ENCODE measurements around the gene ALDH1L1.

The ALDH1L1 gene

DNA sequence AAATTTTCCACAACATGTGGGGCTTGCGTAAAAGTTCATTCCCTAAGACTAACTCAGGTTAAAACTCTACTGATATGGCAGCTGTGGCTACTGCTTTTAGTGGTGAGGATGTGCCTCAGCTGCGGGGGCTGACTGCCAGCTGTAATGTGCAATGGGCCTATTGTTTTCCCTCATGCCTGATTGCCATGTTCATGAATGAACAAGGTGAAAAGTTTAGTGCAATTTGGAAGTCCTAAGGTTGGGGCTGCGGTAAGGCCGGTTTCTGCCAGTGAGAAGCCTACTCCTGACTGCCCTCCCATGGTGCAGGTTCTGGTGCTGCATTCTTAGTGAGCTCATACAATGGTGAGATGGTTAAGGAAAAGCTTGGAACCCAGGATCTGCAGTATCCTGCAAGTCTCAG is 10.9 kb upstream of the ALDH1L1 start:
- no peaks in the 10 kb centered on the region for H3K27me3 ChIP-seq (replicated peaks)
- TF ChIP-seq, protein P1, sequence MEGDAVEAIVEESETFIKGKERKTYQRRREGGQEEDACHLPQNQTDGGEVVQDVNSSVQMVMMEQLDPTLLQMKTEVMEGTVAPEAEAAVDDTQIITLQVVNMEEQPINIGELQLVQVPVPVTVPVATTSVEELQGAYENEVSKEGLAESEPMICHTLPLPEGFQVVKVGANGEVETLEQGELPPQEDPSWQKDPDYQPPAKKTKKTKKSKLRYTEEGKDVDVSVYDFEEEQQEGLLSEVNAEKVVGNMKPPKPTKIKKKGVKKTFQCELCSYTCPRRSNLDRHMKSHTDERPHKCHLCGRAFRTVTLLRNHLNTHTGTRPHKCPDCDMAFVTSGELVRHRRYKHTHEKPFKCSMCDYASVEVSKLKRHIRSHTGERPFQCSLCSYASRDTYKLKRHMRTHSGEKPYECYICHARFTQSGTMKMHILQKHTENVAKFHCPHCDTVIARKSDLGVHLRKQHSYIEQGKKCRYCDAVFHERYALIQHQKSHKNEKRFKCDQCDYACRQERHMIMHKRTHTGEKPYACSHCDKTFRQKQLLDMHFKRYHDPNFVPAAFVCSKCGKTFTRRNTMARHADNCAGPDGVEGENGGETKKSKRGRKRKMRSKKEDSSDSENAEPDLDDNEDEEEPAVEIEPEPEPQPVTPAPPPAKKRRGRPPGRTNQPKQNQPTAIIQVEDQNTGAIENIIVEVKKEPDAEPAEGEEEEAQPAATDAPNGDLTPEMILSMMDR (IDR thresholded peaks at IDR 0.05; ENCODE audit: low read depth, low read length, missing control alignments), result no peak
- no peak for DNase-seq
- in situ Hi-C loops (cut with HindIII; ENCODE audit: low pct_ligation_motif_present, low sequenced_read_pairs), result no loop called here
- H3K27ac ChIP-seq, result no peak overlapping the region
- H3K36me3 ChIP-seq (replicated peaks), result no peaks in the 10 kb centered on the region
- no peak overlapping the region for H3K4me3 ChIP-seq (ENCODE audit: low read depth, low read length)

DNA sequence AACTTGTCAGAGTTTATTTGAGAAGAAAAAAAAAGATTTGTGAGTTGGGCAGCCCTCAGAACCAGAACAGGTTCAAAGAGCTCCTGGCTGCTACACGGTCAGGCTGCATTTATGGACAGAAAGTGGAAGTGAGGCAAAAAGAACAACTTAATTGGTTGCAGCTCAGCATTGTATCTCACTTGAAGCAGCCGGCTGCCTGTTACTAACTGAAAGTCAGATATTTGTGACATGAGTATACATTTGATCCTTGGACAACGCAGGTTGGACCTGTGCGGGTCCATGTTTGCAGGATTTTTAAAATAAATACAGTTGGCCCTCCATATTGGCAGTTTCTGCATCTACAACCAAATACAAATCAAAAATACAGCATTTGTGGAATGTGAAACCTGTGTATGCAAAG is 7.5 kb upstream of the ALDH1L1 start:
- H3K27me3 ChIP-seq (replicated peaks), result no peaks in the 10 kb centered on the region
- H3K36me3 ChIP-seq (replicated peaks), result no peaks in the 10 kb centered on the region
- DNase-seq, result no peak
- TF ChIP-seq, protein P1 (IDR thresholded peaks at IDR 0.05; ENCODE audit: low read depth, low read length, missing control alignments), result no peak
- in situ Hi-C loops (cut with HindIII; ENCODE audit: low pct_ligation_motif_present, low sequenced_read_pairs), result no loop called here
- no peak overlapping the region for H3K4me3 ChIP-seq (ENCODE audit: low read depth, low read length)
- H3K27ac ChIP-seq, result no peak overlapping the region

DNA sequence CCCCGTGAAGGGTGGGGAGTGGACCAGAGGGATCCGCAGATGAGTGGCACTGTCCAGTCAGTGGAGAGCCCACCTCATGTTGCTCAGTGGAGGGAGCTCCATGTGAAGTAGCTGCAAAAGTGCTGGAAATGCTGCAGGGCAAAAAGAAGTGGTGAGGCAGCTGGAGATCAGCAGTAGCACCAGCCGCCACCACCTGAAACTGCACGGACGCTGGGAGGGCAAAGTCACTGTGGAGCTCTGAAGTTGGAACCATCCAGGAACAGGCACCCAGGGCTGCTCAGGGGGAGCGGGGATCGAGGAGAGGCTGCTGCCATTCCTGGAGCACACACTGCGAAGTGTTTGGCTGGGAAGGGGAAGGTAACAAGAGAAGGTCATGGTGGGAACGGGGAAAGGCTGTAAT is 6.4 kb upstream of the ALDH1L1 start:
- H3K4me3 ChIP-seq (ENCODE audit: low read depth, low read length), result no peak overlapping the region
- H3K27ac ChIP-seq, result no peak overlapping the region
- no peaks in the 10 kb centered on the region for H3K36me3 ChIP-seq (replicated peaks)
- in situ Hi-C loops (cut with HindIII; ENCODE audit: low pct_ligation_motif_present, low sequenced_read_pairs), result no loop called here
- TF ChIP-seq, protein P1 (IDR thresholded peaks at IDR 0.05; ENCODE audit: low read depth, low read length, missing control alignments), result no peak
- no peaks in the 10 kb centered on the region for H3K27me3 ChIP-seq (replicated peaks)
- DNase-seq, result no peak

DNA sequence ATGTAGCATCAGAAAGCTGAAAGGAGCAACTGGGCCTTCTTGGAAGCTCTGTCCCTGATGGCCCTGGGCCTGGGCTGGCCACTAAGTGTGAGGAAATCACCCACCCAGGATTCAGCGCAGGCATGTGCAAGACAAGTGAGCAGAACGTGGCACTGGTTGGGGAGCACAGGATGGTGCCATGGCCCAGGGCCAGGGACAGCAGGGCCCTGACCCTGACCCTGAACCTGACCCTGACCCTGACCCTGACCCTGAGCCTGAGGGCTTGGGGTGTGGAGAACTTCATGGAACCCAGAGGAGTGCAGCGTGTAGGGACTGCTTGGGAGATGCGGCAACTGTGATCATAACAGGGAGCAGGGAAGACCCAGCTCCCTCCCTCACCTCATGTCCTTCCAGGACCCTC is 5.9 kb upstream of the ALDH1L1 start:
- in situ Hi-C loops (cut with HindIII; ENCODE audit: low pct_ligation_motif_present, low sequenced_read_pairs), result no loop called here

DNA sequence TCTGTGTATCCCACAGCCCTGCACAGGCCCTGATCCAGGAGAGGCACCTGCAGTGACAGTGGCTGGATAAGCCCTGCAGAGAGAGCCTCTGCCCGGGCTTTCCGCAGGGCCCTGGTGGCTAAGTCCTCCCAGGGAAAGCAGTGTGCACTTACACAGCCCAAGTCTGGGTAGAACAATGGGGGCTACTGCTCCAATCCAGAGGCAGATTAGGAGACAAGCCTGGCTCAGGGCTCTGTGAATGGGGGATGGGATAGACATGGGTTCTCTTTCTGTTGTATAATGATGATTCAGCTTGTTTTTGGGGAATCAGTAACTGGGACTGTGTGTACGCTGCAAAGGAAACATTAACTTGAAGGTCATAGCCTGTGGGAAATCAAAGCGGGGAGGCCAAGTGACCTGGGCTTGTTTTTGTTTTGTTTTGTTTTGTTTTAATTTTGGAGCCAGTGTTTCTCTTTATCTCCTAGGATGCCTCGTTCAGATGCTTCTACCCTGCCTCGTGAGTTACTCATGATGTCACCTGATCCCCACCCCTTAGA is 4.1 kb upstream of the ALDH1L1 start:
- H3K27ac ChIP-seq, result no peak overlapping the region
- in situ Hi-C loops (cut with HindIII; ENCODE audit: low pct_ligation_motif_present, low sequenced_read_pairs), result no loop called here
- H3K27me3 ChIP-seq (replicated peaks), result no peaks in the 10 kb centered on the region
- no peaks in the 10 kb centered on the region for H3K36me3 ChIP-seq (replicated peaks)
- TF ChIP-seq, protein P1 (IDR thresholded peaks at IDR 0.05; ENCODE audit: low read depth, low read length, missing control alignments), result no peak
- DNase-seq, result no peak
- no peak overlapping the region for H3K4me3 ChIP-seq (ENCODE audit: low read depth, low read length)

More for the DNA sequence above, 5.9 kb upstream of the ALDH1L1 start:
- Histone ChIP-seq H3K4me3 (ENCODE audit: low read depth, low read length) (no peak overlapping the region), H3K27me3 (replicated peaks) (no peaks in the 10 kb centered on the region), H3K27ac (no peak overlapping the region), H3K36me3 (replicated peaks) (no peaks in the 10 kb centered on the region)
- TF ChIP-seq, protein P1 (IDR thresholded peaks at IDR 0.05; ENCODE audit: low read depth, low read length, missing control alignments), result no peak
- no peak for DNase-seq

DNA sequence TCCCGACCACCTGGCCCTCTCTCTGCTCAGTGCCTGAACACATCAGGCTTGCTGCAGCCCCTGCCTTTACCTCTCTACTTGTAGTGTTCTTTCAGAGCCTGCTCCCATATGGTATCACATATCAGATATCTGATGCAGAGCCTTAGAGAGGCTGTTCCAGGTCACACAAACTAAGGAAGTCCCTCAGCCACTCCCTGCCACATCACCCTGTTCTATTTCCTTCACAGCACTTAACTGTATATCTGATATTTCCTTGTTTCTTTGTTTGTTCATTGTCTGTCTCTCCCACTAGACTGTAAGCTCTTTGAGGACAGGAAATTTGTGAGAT is 976 bp upstream of the ALDH1L1 start:
- H3K4me3 ChIP-seq (ENCODE audit: low read depth, low read length), result no peak overlapping the region
- no peak overlapping the region for H3K27ac ChIP-seq
- TF ChIP-seq, protein P1 (IDR thresholded peaks at IDR 0.05; ENCODE audit: low read depth, low read length, missing control alignments), result no peak
- H3K36me3 ChIP-seq (replicated peaks), result no peaks in the 10 kb centered on the region
- no peak for DNase-seq
- H3K27me3 ChIP-seq (replicated peaks), result no peaks in the 10 kb centered on the region
- in situ Hi-C loops (cut with HindIII; ENCODE audit: low pct_ligation_motif_present, low sequenced_read_pairs), result no loop called here

Measured in brain microvascular endothelial cell (primary cell).